Measurements from ENCODE around the gene SPECC1.

DNA sequence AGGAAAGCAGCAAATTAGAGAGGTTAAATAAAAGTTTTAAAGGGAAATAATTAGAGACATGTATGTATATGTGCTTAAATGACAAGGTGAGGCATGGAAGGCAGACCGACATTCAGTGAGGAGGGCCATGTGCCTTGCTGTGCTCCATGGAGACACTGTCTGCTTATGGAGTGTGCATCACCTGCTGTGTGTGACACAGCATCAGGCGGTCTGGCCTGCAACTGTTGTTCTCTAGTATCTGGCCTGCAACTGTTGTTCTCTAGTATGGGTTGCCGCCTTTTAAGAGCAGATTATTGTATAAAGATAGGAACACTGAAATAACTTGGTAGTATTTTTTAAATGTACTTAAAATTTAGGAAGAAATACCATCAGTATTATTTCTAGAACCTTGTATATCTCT is 233.1 kb downstream of the SPECC1 start:
- TF ChIP-seq, protein P1, sequence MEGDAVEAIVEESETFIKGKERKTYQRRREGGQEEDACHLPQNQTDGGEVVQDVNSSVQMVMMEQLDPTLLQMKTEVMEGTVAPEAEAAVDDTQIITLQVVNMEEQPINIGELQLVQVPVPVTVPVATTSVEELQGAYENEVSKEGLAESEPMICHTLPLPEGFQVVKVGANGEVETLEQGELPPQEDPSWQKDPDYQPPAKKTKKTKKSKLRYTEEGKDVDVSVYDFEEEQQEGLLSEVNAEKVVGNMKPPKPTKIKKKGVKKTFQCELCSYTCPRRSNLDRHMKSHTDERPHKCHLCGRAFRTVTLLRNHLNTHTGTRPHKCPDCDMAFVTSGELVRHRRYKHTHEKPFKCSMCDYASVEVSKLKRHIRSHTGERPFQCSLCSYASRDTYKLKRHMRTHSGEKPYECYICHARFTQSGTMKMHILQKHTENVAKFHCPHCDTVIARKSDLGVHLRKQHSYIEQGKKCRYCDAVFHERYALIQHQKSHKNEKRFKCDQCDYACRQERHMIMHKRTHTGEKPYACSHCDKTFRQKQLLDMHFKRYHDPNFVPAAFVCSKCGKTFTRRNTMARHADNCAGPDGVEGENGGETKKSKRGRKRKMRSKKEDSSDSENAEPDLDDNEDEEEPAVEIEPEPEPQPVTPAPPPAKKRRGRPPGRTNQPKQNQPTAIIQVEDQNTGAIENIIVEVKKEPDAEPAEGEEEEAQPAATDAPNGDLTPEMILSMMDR (IDR thresholded peaks at IDR 0.05; ENCODE audit: extremely low read depth in 1 of 2, insufficient read depth in 1 of 2, low read depth in 1 of 2, low read length in 2 of 2) = no peak
- TF ChIP-seq EZH2 (IDR thresholded peaks at IDR 0.05; ENCODE audit: borderline replicate concordance, low read depth, low read length, severe bottlenecking) (no peak), POLR2AphosphoS5 (IDR thresholded peaks at IDR 0.05; ENCODE audit: insufficient read depth, low read depth, low read length) (no peak), MAX (IDR thresholded peaks at IDR 0.05; ENCODE audit: insufficient read depth, insufficient read length) (no peak), POLR2A (IDR thresholded peaks at IDR 0.05; ENCODE audit: low read depth, low read length) (no peak), FOS (IDR thresholded peaks at IDR 0.05; ENCODE audit: borderline replicate concordance, insufficient read depth, low read length) (no peak), MYC (IDR thresholded peaks at IDR 0.05; ENCODE audit: low read depth, low read length) (no peak)
